Keratinocyte (primary cell): ENCODE results near the gene MTIF2. TPM values are rescaled to one million over a fixed set of nuclear protein-coding genes. Genes with fewer than 3 reads are reported as not detected.

Source experiments
- DNase-seq: peaks from one replicate; pipeline ENCODE4 v3.0.0-alpha.2; 2011; ENCODE audit warnings: low read depth, missing footprints, low spot score
- FAIRE-seq: peaks from 2 replicates; lab custom pipeline; 2011; peaks lifted over from hg19 to GRCh38; lab: Jason Lieb, UNC
- H2AFZ ChIP-seq: 2 replicates; pipeline ENCODE4 v1.6.0; 2012; ENCODE audit warnings: low read length, control low read depth, inconsistent platforms; ENCODE audit not compliant: control insufficient read depth
- H3K27ac ChIP-seq: 2 replicates; pipeline ENCODE4 v1.5.1; 2011; ENCODE audit warnings: low read length; ENCODE audit not compliant: control insufficient read depth, insufficient read depth
- H3K27me3 ChIP-seq: 3 replicates; pipeline ENCODE4 v1.6.0; 2011; ENCODE audit warnings: low read length; ENCODE audit not compliant: control insufficient read depth, insufficient read depth; ENCODE audit errors: extremely low read depth
- H3K36me3 ChIP-seq, 2 experiments: 2 replicates in 1 of 2; 3 replicates in 1 of 2; pipeline ENCODE4 v1.5.1; 2011; ENCODE audit warnings: low read length in 2 of 2, mild to moderate bottlenecking in 1 of 2; ENCODE audit not compliant: control insufficient read depth in 2 of 2, insufficient read depth in 2 of 2; ENCODE audit errors: extremely low read depth in 1 of 2
- H3K4me1 ChIP-seq: 3 replicates; pipeline ENCODE4 v1.5.1; 2011; ENCODE audit warnings: low read length; ENCODE audit not compliant: control insufficient read depth, insufficient read depth; ENCODE audit errors: extremely low read depth
- H3K4me2 ChIP-seq: 3 replicates; pipeline ENCODE4 v1.6.0; 2011; ENCODE audit warnings: low read depth, low read length; ENCODE audit not compliant: control insufficient read depth, insufficient read depth; ENCODE audit errors: extremely low read depth
- H3K4me3 ChIP-seq, 3 experiments: fragments of 200-600 bp in 1 of 3; sonication (generic) in 1 of 3; 2 replicates in 2 of 3; 3 replicates in 1 of 3; pipeline ENCODE4 v1.5.1; 2011 to 2016; ENCODE audit warnings: low read length in 3 of 3, mild to moderate bottlenecking in 3 of 3, control low read depth in 2 of 3, inconsistent platforms in 1 of 3, low read depth in 1 of 3, mixed read lengths in 1 of 3, mixed run types in 1 of 3, moderate library complexity in 1 of 3; ENCODE audit not compliant: control insufficient read depth in 2 of 3, insufficient read depth in 2 of 3; ENCODE audit errors: extremely low read depth in 1 of 3
- H3K79me2 ChIP-seq: 2 replicates; pipeline ENCODE4 v1.6.0; 2012; ENCODE audit warnings: low read length; ENCODE audit not compliant: control insufficient read depth, insufficient read depth
- H3K9ac ChIP-seq: 3 replicates; pipeline ENCODE4 v1.6.0; 2011; ENCODE audit warnings: low read length; ENCODE audit not compliant: control insufficient read depth, insufficient read depth; ENCODE audit errors: extremely low read depth
- H3K9me1 ChIP-seq: 3 replicates; pipeline ENCODE4 v1.6.0; 2011; ENCODE audit warnings: low read length; ENCODE audit not compliant: control insufficient read depth, insufficient read depth; ENCODE audit errors: extremely low read depth
- H3K9me3 ChIP-seq: 2 replicates; pipeline ENCODE4 v1.5.1; 2012; ENCODE audit warnings: low read depth, low read length; ENCODE audit not compliant: control insufficient read depth
- H4K20me1 ChIP-seq: 3 replicates; pipeline ENCODE4 v1.6.0; 2011; ENCODE audit warnings: low read length; ENCODE audit not compliant: control insufficient read depth, insufficient read depth; ENCODE audit errors: extremely low read depth
- EZH2 ChIP-seq: IDR thresholded peaks from one replicate; pipeline ENCODE4 v1.6.1; 2012; ENCODE audit warnings: inconsistent platforms, mild to moderate bottlenecking, low read length, moderate library complexity
- dilution Hi-C: fragments of 300-500 bp; cut with MboI; formaldehyde crosslinking; loops from one replicate; pipeline ENCODE4 v1.7.0; 2020; ENCODE audit warnings: low sequenced_read_pairs; ENCODE audit not compliant: extremely low pct_ligation_motif_present
- polyA plus RNA-seq, 5 experiments: library from polyadenylated mRNA; depleted of rRNA in 3 of 5; stranded (reverse) in 3 of 5; stranded (forward) in 1 of 5; unstranded in 1 of 5; fragments of >200 nt; gene quantifications; 1 replicate in 1 of 5; 2 replicates in 3 of 5; 3 replicates in 1 of 5; pipeline versions ENCODE4 v1.2.1 to v1.2.3, GENCODE V29; 2011 to 2012; ENCODE audit warnings: missing spikeins in 2 of 5, low read depth in 1 of 5, low replicate concordance in 1 of 5
- TF ChIP-seq, protein P1 (sequence below), 3 experiments: IDR thresholded peaks in 1 of 3; conservative IDR thresholded peaks in 1 of 3; optimal IDR thresholded peaks in 1 of 3; 2 replicates in 2 of 3; 3 replicates in 1 of 3; pipeline versions ENCODE3 to v1.5.1; 2011; ENCODE audit warnings: low read length in 3 of 3, mild to moderate bottlenecking in 3 of 3, moderate library complexity in 2 of 3, control low read depth in 1 of 3, inconsistent platforms in 1 of 3; ENCODE audit not compliant: insufficient read depth in 2 of 3; ENCODE audit errors: extremely low read depth in 1 of 3

Gene MTIF2
- polyA plus RNA-seq, 1 donor (not counting 4 experiments of a cell fraction or from before 2014, with no cell fraction given): 38.9 TPM

DNA sequence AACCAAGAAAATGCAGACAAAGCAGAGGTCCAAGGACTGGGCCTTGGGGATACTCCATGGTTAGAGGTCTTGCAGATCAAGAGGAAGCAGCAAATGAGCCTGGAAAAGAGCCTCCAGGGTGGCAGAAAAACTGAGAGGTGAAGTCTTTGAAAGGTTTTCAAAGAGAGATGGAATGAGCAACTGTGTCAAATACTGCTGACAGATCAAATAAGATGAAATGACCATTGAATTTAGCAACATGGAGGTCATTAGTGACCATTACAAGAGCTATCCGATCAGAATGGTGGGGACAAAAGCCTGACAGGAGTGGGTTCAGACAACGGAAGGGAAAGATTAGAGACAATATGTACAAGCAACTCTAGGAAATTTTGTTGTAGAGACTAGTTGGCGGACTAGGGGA lies 38.5 kb downstream of the MTIF2 start:
- Histone ChIP-seq H3K36me3 (peaks cover 7 to 24% of the 10 kb centered on the region in 2 experiments), H3K27me3 (no peaks in the 10 kb centered on the region), H3K4me3 (no peak overlapping the region), H3K4me1 (peaks cover 7% of the 10 kb centered on the region), H3K9me3 (no peaks in the 10 kb centered on the region), H2AFZ (no peak overlapping the region), H3K27ac (no peak overlapping the region), H3K9ac (no peak overlapping the region), H3K9me1 (peaks cover 2% of the 10 kb centered on the region), H4K20me1 (no peaks in the 10 kb centered on the region), H3K4me2 (no peak overlapping the region), H3K79me2 (peaks cover 70% of the 10 kb centered on the region)
- FAIRE-seq: no peak
- dilution Hi-C loops: no loop called here
- TF ChIP-seq, protein P1, sequence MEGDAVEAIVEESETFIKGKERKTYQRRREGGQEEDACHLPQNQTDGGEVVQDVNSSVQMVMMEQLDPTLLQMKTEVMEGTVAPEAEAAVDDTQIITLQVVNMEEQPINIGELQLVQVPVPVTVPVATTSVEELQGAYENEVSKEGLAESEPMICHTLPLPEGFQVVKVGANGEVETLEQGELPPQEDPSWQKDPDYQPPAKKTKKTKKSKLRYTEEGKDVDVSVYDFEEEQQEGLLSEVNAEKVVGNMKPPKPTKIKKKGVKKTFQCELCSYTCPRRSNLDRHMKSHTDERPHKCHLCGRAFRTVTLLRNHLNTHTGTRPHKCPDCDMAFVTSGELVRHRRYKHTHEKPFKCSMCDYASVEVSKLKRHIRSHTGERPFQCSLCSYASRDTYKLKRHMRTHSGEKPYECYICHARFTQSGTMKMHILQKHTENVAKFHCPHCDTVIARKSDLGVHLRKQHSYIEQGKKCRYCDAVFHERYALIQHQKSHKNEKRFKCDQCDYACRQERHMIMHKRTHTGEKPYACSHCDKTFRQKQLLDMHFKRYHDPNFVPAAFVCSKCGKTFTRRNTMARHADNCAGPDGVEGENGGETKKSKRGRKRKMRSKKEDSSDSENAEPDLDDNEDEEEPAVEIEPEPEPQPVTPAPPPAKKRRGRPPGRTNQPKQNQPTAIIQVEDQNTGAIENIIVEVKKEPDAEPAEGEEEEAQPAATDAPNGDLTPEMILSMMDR (optimal IDR thresholded peaks at IDR 0.05 in 1 of 3, IDR thresholded peaks at IDR 0.05 in 1 of 3, conservative IDR thresholded peaks at IDR 0.05 in 1 of 3; ENCODE audit: extremely low read depth in 1 of 3, insufficient read depth in 2 of 3, low read length in 3 of 3): no peak
- no peak for TF ChIP-seq EZH2
- no peak for DNase-seq

DNA sequence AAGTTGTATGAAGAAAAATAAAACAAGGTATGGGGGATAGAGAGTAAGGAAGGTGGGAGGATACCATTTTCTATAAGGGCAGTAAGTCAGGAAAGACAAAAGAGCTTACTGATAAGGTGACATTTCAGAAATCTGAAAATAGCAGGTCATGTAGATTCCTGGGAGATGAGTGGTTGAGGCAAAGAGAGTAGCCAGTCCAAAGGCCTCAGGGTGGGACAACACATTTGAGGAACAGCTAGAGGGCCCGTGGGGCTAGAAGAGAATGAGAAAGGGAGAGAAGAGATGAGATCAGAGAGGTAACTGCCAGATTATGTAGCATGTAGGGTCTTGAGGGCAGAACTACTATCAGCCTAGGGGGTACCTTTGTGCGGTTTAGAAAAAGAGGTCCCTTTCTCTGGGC lies 39.8 kb downstream of the MTIF2 start:
- dilution Hi-C loops: no loop called here
- no peak overlapping the region for H3K4me2 ChIP-seq
- H3K9me3 ChIP-seq: no peaks in the 10 kb centered on the region
- peaks cover 2% of the 10 kb centered on the region for H3K9me1 ChIP-seq
- no peaks in the 10 kb centered on the region for H4K20me1 ChIP-seq
- no peak for DNase-seq
- H3K4me1 ChIP-seq: peaks cover under 1% of the 10 kb centered on the region
- H3K27ac ChIP-seq: no peak overlapping the region
- H3K9ac ChIP-seq: no peak overlapping the region
- no peaks in the 10 kb centered on the region for H3K27me3 ChIP-seq
- FAIRE-seq: no peak
- TF ChIP-seq, protein P1 (optimal IDR thresholded peaks at IDR 0.05 in 1 of 3, IDR thresholded peaks at IDR 0.05 in 1 of 3, conservative IDR thresholded peaks at IDR 0.05 in 1 of 3; ENCODE audit: extremely low read depth in 1 of 3, insufficient read depth in 2 of 3, low read length in 3 of 3): no peak
- no peak for TF ChIP-seq EZH2
- H3K4me3 ChIP-seq: no peak overlapping the region
- peaks cover 63% of the 10 kb centered on the region for H3K79me2 ChIP-seq
- H2AFZ ChIP-seq: no peak overlapping the region
- peaks cover 0 to 15% of the 10 kb centered on the region in 2 experiments for H3K36me3 ChIP-seq
